HepG2 (cell line): Measurements from ENCODE around the gene SRP9. TPM values are rescaled to one million over a fixed set of nuclear protein-coding genes. Genes with fewer than 3 reads are reported as not detected.

Experiments used
- ATAC-seq: fragments of 200-7000 bp; cut with Tn5 transposase; 3 replicates; pipeline ENCODE4 v1.9.1; 2020; ENCODE audit warnings: mild to moderate bottlenecking, moderate library complexity
- BruUV-seq: library from RNA; stranded (reverse); fragments of 400-500 nt; replicated peaks from 2 replicates; lab custom pipeline; 2021; lab: Mats Ljungman, UMichigan
- CTCF ChIA-PET: fragments of 300-600 bp; formaldehyde crosslinking; extraction: SDS; loops from one replicate; lab custom pipeline; 2021; ENCODE audit warnings: low total read pairs, inconsistent platforms, low intra/inter-chr PET ratio; lab: Yijun Ruan, JAX
- POLR2A ChIA-PET: fragments of 350-600 bp; sonication (Branson Sonifier 250); formaldehyde crosslinking; loops from one replicate; lab custom pipeline; 2020; ENCODE audit warnings: antibody characterized with exemption, inconsistent platforms; lab: Yijun Ruan, JAX
- DNase-seq: peaks from one replicate; pipeline ENCODE4 v3.0.0-alpha.2; 2015; ENCODE audit warnings: low spot score
- FAIRE-seq: peaks from 3 replicates; lab custom pipeline; 2011; peaks lifted over from hg19 to GRCh38; lab: Jason Lieb, UNC
- H2AFZ ChIP-seq: one replicate; pipeline ENCODE4 v1.6.1; 2011; ENCODE audit warnings: low read length, inconsistent platforms
- H3K27ac ChIP-seq: fragments of 300-600 bp; 3 replicates; pipeline ENCODE4 v1.8.0; 2011; ENCODE audit warnings: mixed run types, mild to moderate bottlenecking, mixed read lengths, low read length, inconsistent platforms; ENCODE audit not compliant: insufficient read depth; ENCODE audit errors: extremely low read length
- H3K27me3 ChIP-seq, 2 experiments: fragments of 200-600 bp in 1 of 2; 2 replicates in 1 of 2; 3 replicates in 1 of 2; pipeline versions ENCODE4 v1.6.0 to v1.8.0; 2011; ENCODE audit warnings: low read length in 2 of 2, mild to moderate bottlenecking in 2 of 2, moderate library complexity in 2 of 2, inconsistent platforms in 1 of 2; ENCODE audit not compliant: insufficient read depth in 2 of 2, control insufficient read depth in 1 of 2
- H3K36me3 ChIP-seq, 2 experiments: fragments of 200-600 bp in 1 of 2; replicated peaks in 1 of 2; 2 replicates in 1 of 2; 3 replicates in 1 of 2; pipeline versions ENCODE4 v1.5.1 to v1.8.0; 2011; ENCODE audit warnings: low read length in 2 of 2, inconsistent platforms in 1 of 2; ENCODE audit not compliant: insufficient read depth in 2 of 2, control insufficient read depth in 1 of 2
- H3K4me1 ChIP-seq: 2 replicates; pipeline ENCODE4 v1.5.1; 2012; ENCODE audit warnings: low read length, inconsistent platforms; ENCODE audit not compliant: insufficient read depth
- H3K4me2 ChIP-seq: 2 replicates; pipeline ENCODE4 v1.6.0; 2011; ENCODE audit warnings: low read depth, low read length, inconsistent platforms
- H3K4me3 ChIP-seq, 3 experiments: fragments of 200-600 bp in 1 of 3; sonication (generic), shearing (Covaris generic) in 1 of 3; replicated peaks in 1 of 3; 2 replicates each; pipeline ENCODE4 v1.5.1; 2011 to 2016; ENCODE audit warnings: low read length in 3 of 3, inconsistent platforms in 2 of 3, low read depth in 2 of 3, mild to moderate bottlenecking in 2 of 3, control low read depth in 1 of 3, mixed read lengths in 1 of 3; ENCODE audit not compliant: insufficient read depth in 1 of 3
- H3K79me2 ChIP-seq: one replicate; pipeline ENCODE4 v1.6.1; 2011; ENCODE audit warnings: low read length, inconsistent platforms; ENCODE audit not compliant: insufficient read depth
- H3K9ac ChIP-seq: 2 replicates; pipeline ENCODE4 v1.6.0; 2011; ENCODE audit warnings: mild to moderate bottlenecking, low read depth, low read length, inconsistent platforms; ENCODE audit not compliant: insufficient read depth
- H3K9me3 ChIP-seq: 2 replicates; pipeline ENCODE4 v1.5.1; 2012; ENCODE audit warnings: mild to moderate bottlenecking, low read length
- H4K20me1 ChIP-seq: 2 replicates; pipeline ENCODE4 v1.6.0; 2011; ENCODE audit warnings: inconsistent platforms, mild to moderate bottlenecking, low read length, moderate library complexity; ENCODE audit not compliant: insufficient read depth
- FIP1L1 ChIP-seq: fragments of 200-400 bp; formaldehyde crosslinking; IDR thresholded peaks from 2 replicates; pipeline ENCODE4 v1.6.1; 2018; ENCODE audit warnings: low read depth, mild to moderate bottlenecking, low read length, moderate library complexity, borderline replicate concordance; ENCODE audit not compliant: insufficient read depth
- MXI1 ChIP-seq: IDR thresholded peaks from 3 replicates; pipeline ENCODE4 v1.6.1; 2012; ENCODE audit warnings: low read depth, low read length, inconsistent platforms, borderline replicate concordance
- SYNCRIP ChIP-seq: fragments of 200-400 bp; formaldehyde crosslinking; IDR thresholded peaks from 2 replicates; pipeline ENCODE4 v1.6.1; 2018; ENCODE audit warnings: mild to moderate bottlenecking, low read depth, low read length; ENCODE audit not compliant: insufficient read depth
- ZNF251 ChIP-seq: sonication (generic); formaldehyde crosslinking; IDR thresholded peaks from 2 replicates; pipeline ENCODE4 v1.9.0; 2021; ENCODE audit warnings: mild to moderate bottlenecking, missing genetic modification reagents
- WGBS: methylation state at CpG from one replicate; pipeline ENCODE4 v1.1.6; 2017; ENCODE audit warnings: low lambda C conversion rate; 5-methylcytosine and 5-hydroxymethylcytosine counted together
- in situ Hi-C: cut with HindIII; loops from 2 replicates; pipeline ENCODE4 v1.10.0; 2017; ENCODE audit warnings: low pct_unique_long_range_greater_than_20kb; ENCODE audit not compliant: extremely low pct_ligation_motif_present
- intact Hi-C: fragments of 100-400 bp; cut with micrococcal nuclease; formaldehyde crosslinking; loops from one replicate; pipeline ENCODE4 v1.10.0; 2022; ENCODE audit not compliant: unreplicated experiment
- polyA plus RNA-seq, 8 experiments: library from polyadenylated mRNA; depleted of rRNA in 3 of 8; stranded (reverse) in 7 of 8; unstranded in 1 of 8; fragments of >200 nt; fragmentation: Illumina TruSeq in 4 of 8; extraction: Trizol in 4 of 8; gene quantifications; 2 replicates each; pipeline versions ENCODE4 v1.2.1 to v1.2.3, GENCODE V29; 2011 to 2016; ENCODE audit warnings: low read depth in 4 of 8, missing spikeins in 1 of 8, mixed read lengths in 1 of 8; ENCODE audit not compliant: insufficient read depth in 1 of 8
- total RNA-seq, 5 experiments: library from RNA; depleted of rRNA; stranded (reverse); fragments of >200 nt; fragmentation: Illumina TruSeq; extraction: Trizol; gene quantifications; 2 replicates each; pipeline ENCODE4 v1.2.3, GENCODE V29; 2016; ENCODE audit warnings: low read depth in 1 of 5
- TF ChIP-seq, protein P1 (sequence below), 2 experiments: sonication (generic) in 1 of 2; formaldehyde crosslinking in 1 of 2; IDR thresholded peaks; 2 replicates each; pipeline versions ENCODE4 v1.5.1 to v1.6.1; 2011 to 2020; ENCODE audit warnings: borderline replicate concordance in 1 of 2, low read depth in 1 of 2, low read length in 1 of 2, mild to moderate bottlenecking in 1 of 2, missing genetic modification reagents in 1 of 2, moderate library complexity in 1 of 2
- TF ChIP-seq, protein P2 (sequence below): sonication (generic); formaldehyde crosslinking; conservative IDR thresholded peaks from 2 replicates; pipeline ENCODE4 v1.4.0; 2020; ENCODE audit warnings: missing genetic modification reagents
- TF ChIP-seq, protein P3 (sequence below), 2 experiments: sonication (generic) in 1 of 2; formaldehyde crosslinking in 1 of 2; IDR thresholded peaks; 2 replicates each; pipeline versions ENCODE4 v1.4.0 to v1.6.1; 2018 to 2020; ENCODE audit warnings: missing genetic modification reagents in 2 of 2, borderline replicate concordance in 1 of 2, low read depth in 1 of 2, mild to moderate bottlenecking in 1 of 2, missing biosample characterization in 1 of 2
- TF ChIP-seq, protein P4 (sequence below): sonication (generic); formaldehyde crosslinking; IDR thresholded peaks from 2 replicates; pipeline ENCODE4 v1.4.0; 2020; ENCODE audit warnings: mild to moderate bottlenecking, missing genetic modification reagents, borderline replicate concordance

Gene SRP9
- total and polyA plus RNA-seq, 2 of the 13 experiments (the other 11 are each of a cell fraction or from before 2014, with no cell fraction given) = 251 to 307 TPM

DNA sequence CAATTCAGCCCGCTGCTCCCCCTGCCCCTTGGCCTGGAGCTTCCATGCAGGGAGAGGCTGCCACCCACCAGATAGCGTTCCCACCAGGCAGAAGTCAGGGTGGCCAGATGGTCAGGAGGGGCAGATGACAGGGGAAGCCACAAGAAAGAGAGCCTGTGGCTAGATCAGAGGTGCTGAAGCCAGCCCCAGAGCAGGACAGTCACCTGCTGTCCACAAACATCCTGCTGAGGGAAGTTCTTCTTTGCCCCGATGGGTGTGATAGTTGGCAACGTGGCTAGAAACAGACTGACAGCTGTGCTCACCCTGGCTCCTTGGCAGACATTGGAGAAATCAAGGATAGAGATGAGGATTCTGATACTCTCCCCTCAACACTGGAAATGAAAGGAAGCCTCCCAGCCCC, 27.2 kb upstream of the SRP9 start (continued):
- TF ChIP-seq, protein P1, sequence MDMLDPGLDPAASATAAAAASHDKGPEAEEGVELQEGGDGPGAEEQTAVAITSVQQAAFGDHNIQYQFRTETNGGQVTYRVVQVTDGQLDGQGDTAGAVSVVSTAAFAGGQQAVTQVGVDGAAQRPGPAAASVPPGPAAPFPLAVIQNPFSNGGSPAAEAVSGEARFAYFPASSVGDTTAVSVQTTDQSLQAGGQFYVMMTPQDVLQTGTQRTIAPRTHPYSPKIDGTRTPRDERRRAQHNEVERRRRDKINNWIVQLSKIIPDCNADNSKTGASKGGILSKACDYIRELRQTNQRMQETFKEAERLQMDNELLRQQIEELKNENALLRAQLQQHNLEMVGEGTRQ (IDR thresholded peaks at IDR 0.05; ENCODE audit: low read depth, low read length) = no peak
- TF ChIP-seq, protein P1 (CRISPR knock-in tag; IDR thresholded peaks at IDR 0.05; ENCODE audit: borderline replicate concordance) = no peak
- TF ChIP-seq FIP1L1 = no peak
- TF ChIP-seq MXI1 = no peak

DNA sequence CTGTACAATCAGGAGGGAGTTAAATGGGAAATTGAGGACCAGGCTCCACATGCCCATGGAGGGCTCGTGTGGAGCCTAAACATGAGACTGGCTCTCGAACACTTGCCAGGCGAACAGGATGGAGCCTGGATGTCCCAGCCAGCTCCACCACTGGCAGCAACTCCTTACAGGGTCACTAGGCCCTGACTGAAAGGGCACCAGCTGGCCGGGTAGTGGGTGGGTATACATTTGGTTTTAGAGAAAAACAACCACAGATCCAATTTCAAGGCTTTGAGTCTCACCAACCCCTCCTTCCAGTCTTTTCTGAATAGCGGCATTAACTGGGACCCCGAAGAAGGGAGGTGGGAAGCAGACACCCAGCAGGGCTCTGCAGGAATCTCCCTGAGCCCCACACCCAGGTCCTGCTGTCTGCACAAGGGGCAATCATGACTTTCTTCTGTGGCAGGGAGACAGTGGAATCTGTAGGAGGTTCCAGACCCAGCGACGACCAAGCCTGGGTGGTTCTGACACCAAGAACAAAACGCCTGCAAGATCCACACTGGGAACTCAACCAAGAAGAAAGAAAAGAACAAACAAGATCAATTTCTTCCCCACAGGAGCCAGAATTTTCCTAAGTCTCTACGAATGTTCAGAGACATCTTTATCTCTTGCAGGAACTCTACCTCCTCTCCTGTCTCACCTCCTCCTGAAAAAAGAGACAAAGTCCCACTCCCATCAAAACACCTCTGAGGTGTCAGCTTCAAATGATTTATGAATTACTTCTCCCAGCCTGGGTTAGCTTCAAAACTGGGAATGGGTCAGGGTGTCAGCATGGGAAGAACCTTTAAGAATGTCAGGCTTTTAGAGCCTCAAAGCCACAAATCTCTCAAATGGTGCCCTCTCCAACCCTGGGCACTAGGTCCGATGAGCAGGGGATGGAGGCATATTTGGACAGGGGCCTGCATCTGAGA, 26.5 kb upstream of the SRP9 start:
- DNase-seq (no peak), ATAC-seq (no peak), FAIRE-seq (no peak)
- H3K9me3 ChIP-seq = no peaks in the 10 kb centered on the region
- intact Hi-C loops (no loop called here), in situ Hi-C loops (no loop called here)
- CTCF ChIA-PET = no interaction called here
- BruUV-seq = no TSS peak
- POLR2A ChIA-PET = interaction anchor here (1.6 kb wide), 1 partner anchor 17 kb away, joined by 5 read pairs; no protein-coding TSS in a partner anchor
- H3K4me3 ChIP-seq = no peak overlapping the region
- no peak overlapping the region for H3K4me2 ChIP-seq
- H2AFZ ChIP-seq = no peak overlapping the region
- no peaks in the 10 kb centered on the region for H4K20me1 ChIP-seq
- no peaks in the 10 kb centered on the region for H3K79me2 ChIP-seq
- H3K27ac ChIP-seq = no peak overlapping the region
- WGBS = 87% methylated on average over 8 of the region's 11 CpGs
- H3K9ac ChIP-seq = no peak overlapping the region
- H3K27me3 ChIP-seq = no peaks in the 10 kb centered on the region
- peaks cover 91% of the 10 kb centered on the region for H3K4me1 ChIP-seq
- TF ChIP-seq, protein P2, sequence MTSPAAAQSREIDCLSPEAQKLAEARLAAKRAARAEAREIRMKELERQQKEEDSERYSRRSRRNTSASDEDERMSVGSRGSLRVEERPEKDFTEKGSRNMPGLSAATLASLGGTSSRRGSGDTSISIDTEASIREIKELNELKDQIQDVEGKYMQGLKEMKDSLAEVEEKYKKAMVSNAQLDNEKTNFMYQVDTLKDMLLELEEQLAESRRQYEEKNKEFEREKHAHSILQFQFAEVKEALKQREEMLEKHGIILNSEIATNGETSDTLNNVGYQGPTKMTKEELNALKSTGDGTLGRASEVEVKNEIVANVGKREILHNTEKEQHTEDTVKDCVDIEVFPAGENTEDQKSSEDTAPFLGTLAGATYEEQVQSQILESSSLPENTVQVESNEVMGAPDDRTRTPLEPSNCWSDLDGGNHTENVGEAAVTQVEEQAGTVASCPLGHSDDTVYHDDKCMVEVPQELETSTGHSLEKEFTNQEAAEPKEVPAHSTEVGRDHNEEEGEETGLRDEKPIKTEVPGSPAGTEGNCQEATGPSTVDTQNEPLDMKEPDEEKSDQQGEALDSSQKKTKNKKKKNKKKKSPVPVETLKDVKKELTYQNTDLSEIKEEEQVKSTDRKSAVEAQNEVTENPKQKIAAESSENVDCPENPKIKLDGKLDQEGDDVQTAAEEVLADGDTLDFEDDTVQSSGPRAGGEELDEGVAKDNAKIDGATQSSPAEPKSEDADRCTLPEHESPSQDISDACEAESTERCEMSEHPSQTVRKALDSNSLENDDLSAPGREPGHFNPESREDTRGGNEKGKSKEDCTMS (CRISPR knock-in tag) = no peak
- no peak for TF ChIP-seq SYNCRIP
- TF ChIP-seq, protein P3, sequence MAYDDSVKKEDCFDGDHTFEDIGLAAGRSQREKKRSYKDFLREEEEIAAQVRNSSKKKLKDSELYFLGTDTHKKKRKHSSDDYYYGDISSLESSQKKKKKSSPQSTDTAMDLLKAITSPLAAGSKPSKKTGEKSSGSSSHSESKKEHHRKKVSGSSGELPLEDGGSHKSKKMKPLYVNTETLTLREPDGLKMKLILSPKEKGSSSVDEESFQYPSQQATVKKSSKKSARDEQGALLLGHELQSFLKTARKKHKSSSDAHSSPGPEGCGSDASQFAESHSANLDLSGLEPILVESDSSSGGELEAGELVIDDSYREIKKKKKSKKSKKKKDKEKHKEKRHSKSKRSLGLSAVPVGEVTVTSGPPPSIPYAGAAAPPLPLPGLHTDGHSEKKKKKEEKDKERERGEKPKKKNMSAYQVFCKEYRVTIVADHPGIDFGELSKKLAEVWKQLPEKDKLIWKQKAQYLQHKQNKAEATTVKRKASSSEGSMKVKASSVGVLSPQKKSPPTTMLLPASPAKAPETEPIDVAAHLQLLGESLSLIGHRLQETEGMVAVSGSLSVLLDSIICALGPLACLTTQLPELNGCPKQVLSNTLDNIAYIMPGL (CRISPR knock-in tag; IDR thresholded peaks at IDR 0.05; ENCODE audit: borderline replicate concordance in 1 of 2, low read depth in 1 of 2) = no peak
- TF ChIP-seq, protein P4, sequence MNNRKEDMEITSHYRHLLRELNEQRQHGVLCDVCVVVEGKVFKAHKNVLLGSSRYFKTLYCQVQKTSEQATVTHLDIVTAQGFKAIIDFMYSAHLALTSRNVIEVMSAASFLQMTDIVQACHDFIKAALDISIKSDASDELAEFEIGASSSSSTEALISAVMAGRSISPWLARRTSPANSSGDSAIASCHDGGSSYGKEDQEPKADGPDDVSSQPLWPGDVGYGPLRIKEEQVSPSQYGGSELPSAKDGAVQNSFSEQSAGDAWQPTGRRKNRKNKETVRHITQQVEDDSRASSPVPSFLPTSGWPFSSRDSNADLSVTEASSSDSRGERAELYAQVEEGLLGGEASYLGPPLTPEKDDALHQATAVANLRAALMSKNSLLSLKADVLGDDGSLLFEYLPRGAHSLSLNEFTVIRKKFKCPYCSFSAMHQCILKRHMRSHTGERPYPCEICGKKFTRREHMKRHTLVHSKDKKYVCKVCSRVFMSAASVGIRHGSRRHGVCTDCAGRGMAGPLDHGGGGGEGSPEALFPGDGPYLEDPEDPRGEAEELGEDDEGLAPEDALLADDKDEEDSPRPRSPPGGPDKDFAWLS (CRISPR knock-in tag) = no peak
- TF ChIP-seq ZNF251 = no peak
- no peaks in the 10 kb centered on the region for H3K36me3 ChIP-seq
